GM19351 (cell line): ENCODE data around the gene YDJC.
"Not testable (repeated sequence)": the region's sequence is repeated elsewhere in the genome, so short reads cannot be mapped to it uniquely, and the experiment has no call there.

Experiments
- ATAC-seq: cut with Tn5 transposase; IDR thresholded peaks from one replicate; pipeline ENCODE4 v1.9.1; 2021; ENCODE audit warnings: mild to moderate bottlenecking, moderate library complexity; ENCODE audit not compliant: unreplicated experiment

The YDJC gene

GRCh38 chr22:21582801-21583740 lies 46.8 kb downstream of the YDJC start:
- no peak for ATAC-seq

GRCh38 chr22:21581009-21581713 lies 48.7 kb downstream of the YDJC start:
- ATAC-seq, result not testable (repeated sequence)

DNA sequence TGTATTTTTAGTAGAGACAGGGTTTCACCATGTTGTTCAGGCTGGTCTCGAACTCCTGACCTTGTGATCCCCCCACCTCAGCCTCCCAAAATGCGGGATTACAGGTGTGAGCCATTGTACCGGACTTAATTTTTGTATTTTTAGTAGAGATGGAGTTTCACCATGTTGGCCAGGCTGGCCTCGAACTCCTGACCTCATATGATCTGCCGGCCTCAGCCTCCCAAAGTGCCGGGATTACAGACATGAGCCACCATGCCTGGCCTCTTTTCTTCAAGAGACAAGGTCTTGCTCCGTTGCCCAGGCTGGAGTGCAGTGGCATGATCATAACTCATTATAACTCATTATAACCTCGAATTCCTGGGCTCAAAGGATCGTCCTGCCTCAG lies 49.2 kb downstream of the YDJC start:
- not testable (repeated sequence) for ATAC-seq

GRCh38 chr22:21579474-21579851 lies 50.4 kb downstream of the YDJC start:
- ATAC-seq, result no peak
